ENCODE results near the gene LTF.

GRCh38 chr3:46470831-46471230 lies 6.1 kb upstream of the LTF start:
- TF ChIP-seq CTCF (IDR thresholded peaks at IDR 0.05) (no peak), POLR2A (IDR thresholded peaks at IDR 0.05) (no peak)
